Neuronal stem cell (in vitro differentiated cells): ENCODE results near the gene TCF4.

Source experiments
- DNase-seq: peaks from one replicate; pipeline ENCODE4 v3.0.0-alpha.2; 2013; ENCODE audit warnings: low spot score
- H2AFZ ChIP-seq: one replicate; pipeline ENCODE4 v1.6.1; 2013; ENCODE audit warnings: mild to moderate bottlenecking, low read length, inconsistent platforms
- H2AK5ac ChIP-seq: 2 replicates; pipeline ENCODE4 v1.6.1; 2013; ENCODE audit warnings: low read depth, mild to moderate bottlenecking, inconsistent platforms, low read length, moderate library complexity, mixed read lengths
- H2BK120ac ChIP-seq: 2 replicates; pipeline ENCODE4 v1.6.1; 2013; ENCODE audit warnings: low read depth, mild to moderate bottlenecking, inconsistent platforms, low read length, moderate library complexity, mixed read lengths
- H2BK12ac ChIP-seq: one replicate; pipeline ENCODE4 v1.6.1; 2013; ENCODE audit warnings: low read length, inconsistent platforms
- H2BK15ac ChIP-seq: 2 replicates; pipeline ENCODE4 v1.6.1; 2013; ENCODE audit warnings: mild to moderate bottlenecking, low read length, inconsistent platforms, mixed read lengths
- H2BK5ac ChIP-seq: one replicate; pipeline ENCODE4 v1.6.1; 2013; ENCODE audit warnings: inconsistent platforms, mild to moderate bottlenecking, low read length, moderate library complexity
- H3K14ac ChIP-seq: one replicate; pipeline ENCODE4 v1.6.1; 2013; ENCODE audit warnings: low read length, inconsistent platforms
- H3K18ac ChIP-seq: 2 replicates; pipeline ENCODE4 v1.6.1; 2013; ENCODE audit warnings: low read length, inconsistent platforms
- H3K23ac ChIP-seq: 2 replicates; pipeline ENCODE4 v1.6.1; 2013; ENCODE audit warnings: low read depth, mild to moderate bottlenecking, mixed read lengths, low read length, inconsistent platforms; ENCODE audit not compliant: poor library complexity
- H3K27ac ChIP-seq: replicated peaks from 3 replicates; pipeline ENCODE4 v1.5.1; 2013; ENCODE audit warnings: low read length, inconsistent platforms
- H3K27me3 ChIP-seq, 3 experiments: 2 replicates each; pipeline ENCODE4 v1.6.1; 2013; ENCODE audit warnings: low read length in 3 of 3, mild to moderate bottlenecking in 2 of 3, inconsistent platforms in 1 of 3, low read depth in 1 of 3, mixed read lengths in 1 of 3, moderate library complexity in 1 of 3; ENCODE audit not compliant: control insufficient read depth in 3 of 3, insufficient read depth in 3 of 3
- H3K36me3 ChIP-seq, 2 donors: replicated peaks in 1 of 2; 2 replicates each; pipeline ENCODE4 v1.6.1; 2013; ENCODE audit warnings: low read length in 2 of 2; ENCODE audit not compliant: control insufficient read depth in 2 of 2, insufficient read depth in 2 of 2
- H3K4ac ChIP-seq: 2 replicates; pipeline ENCODE4 v1.6.1; 2013; ENCODE audit warnings: inconsistent platforms, mild to moderate bottlenecking, low read length, moderate library complexity
- H3K4me1 ChIP-seq, 2 donors: 1 replicate in 1 of 2; 2 replicates in 1 of 2; pipeline ENCODE4 v1.6.1; 2013; ENCODE audit warnings: low read length in 2 of 2, low read depth in 1 of 2; ENCODE audit not compliant: control insufficient read depth in 2 of 2, insufficient read depth in 1 of 2
- H3K4me2 ChIP-seq: one replicate; pipeline ENCODE4 v1.6.1; 2013; ENCODE audit warnings: mild to moderate bottlenecking, low read length, inconsistent platforms; ENCODE audit not compliant: insufficient read depth, poor library complexity, severe bottlenecking
- H3K4me3 ChIP-seq, 2 donors: 2 replicates each; pipeline ENCODE4 v1.5.1; 2013; ENCODE audit warnings: low read length in 2 of 2, mild to moderate bottlenecking in 2 of 2, inconsistent platforms in 1 of 2, moderate library complexity in 1 of 2
- H3K79me1 ChIP-seq: one replicate; pipeline ENCODE4 v1.6.1; 2013; ENCODE audit warnings: low read depth, mild to moderate bottlenecking, inconsistent platforms, low read length, moderate library complexity
- H3K9ac ChIP-seq: one replicate; pipeline ENCODE4 v1.6.1; 2013; ENCODE audit warnings: mild to moderate bottlenecking, low read depth, low read length, inconsistent platforms; ENCODE audit not compliant: poor library complexity
- H3K9me3 ChIP-seq, 2 donors: replicated peaks in 1 of 2; 2 replicates each; pipeline versions ENCODE3 to v1.6.1; 2013; ENCODE audit warnings: low read length in 2 of 2, mild to moderate bottlenecking in 2 of 2, inconsistent platforms in 1 of 2, low read depth in 1 of 2, mixed read lengths in 1 of 2, moderate library complexity in 1 of 2; ENCODE audit not compliant: control insufficient read depth in 2 of 2, insufficient read depth in 1 of 2
- H4K8ac ChIP-seq: one replicate; pipeline ENCODE4 v1.6.1; 2013; ENCODE audit warnings: low read depth, mild to moderate bottlenecking, inconsistent platforms, low read length, moderate library complexity
- H4K91ac ChIP-seq: one replicate; pipeline ENCODE4 v1.6.1; 2013; ENCODE audit warnings: low read length, low read depth, mild to moderate bottlenecking, inconsistent platforms; ENCODE audit not compliant: poor library complexity
- WGBS, 2 donors: extraction: QIAGEN DNeasy Blood & Tissue Kit; methylation state at CpG; one replicate each; pipeline ENCODE4 v1.1.7; 2013; ENCODE audit warnings: missing lambda C conversion rate in 2 of 2, mixed read lengths in 1 of 2; ENCODE audit not compliant: insufficient read length in 2 of 2, insufficient replicate concordance in 1 of 2; ENCODE audit errors: extremely low coverage in 2 of 2; 5-methylcytosine and 5-hydroxymethylcytosine counted together

The TCF4 gene

GRCh38 chr18:55324166-55324565, 263.8 kb downstream of the TCF4 start:
- no peak overlapping the region for H2AFZ ChIP-seq
- no peak overlapping the region for H2AK5ac ChIP-seq
- H3K18ac ChIP-seq: no peak overlapping the region
- no peak overlapping the region for H3K27ac ChIP-seq
- H2BK15ac ChIP-seq: no peak overlapping the region
- H4K91ac ChIP-seq: no peak overlapping the region
- H3K36me3 ChIP-seq: no peaks in the 10 kb centered on the region
- no CpG with 5 or more reads among the region's 5 CpGs for WGBS, 2 donors
- no peak for DNase-seq
- no peak overlapping the region for H3K23ac ChIP-seq
- H3K4me1 ChIP-seq: peaks cover 9 to 16% of the 10 kb centered on the region in 2 donors
- H3K14ac ChIP-seq: no peak overlapping the region
- H3K4me2 ChIP-seq: no peak overlapping the region
- no peak overlapping the region for H3K4ac ChIP-seq
- H4K8ac ChIP-seq: no peak overlapping the region
- H3K4me3 ChIP-seq: no peak overlapping the region
- H3K79me1 ChIP-seq: no peaks in the 10 kb centered on the region
- H3K27me3 ChIP-seq: no peaks in the 10 kb centered on the region
- no peak overlapping the region for H2BK5ac ChIP-seq
- no peak overlapping the region for H2BK120ac ChIP-seq
- no peak overlapping the region for H2BK12ac ChIP-seq
- no peaks in the 10 kb centered on the region for H3K9me3 ChIP-seq
- H3K9ac ChIP-seq: no peak overlapping the region

- Histone ChIP-seq H3K27me3 (no peaks in the 10 kb centered on the region), H3K79me1 (no peaks in the 10 kb centered on the region), H3K9ac (no peak overlapping the region), H3K36me3 (no peaks in the 10 kb centered on the region), H3K9me3 (no peaks in the 10 kb centered on the region), H2BK15ac (no peak overlapping the region), H2AFZ (no peak overlapping the region), H4K8ac (no peak overlapping the region), H2BK120ac (no peak overlapping the region), H3K4me3 (peak overlapping the region in 1 of 2 donors; percentile 46), H2AK5ac (no peak overlapping the region), H2BK12ac (no peak overlapping the region), H3K18ac (no peak overlapping the region), H3K23ac (no peak overlapping the region), H3K4ac (no peak overlapping the region), H3K14ac (no peak overlapping the region), H2BK5ac (no peak overlapping the region), H3K27ac (no peak overlapping the region), H4K91ac (no peak overlapping the region), H3K4me1 (peaks cover 11 to 22% of the 10 kb centered on the region in 2 donors), H3K4me2 (no peak overlapping the region)
- WGBS, 2 donors: no CpG with 5 or more reads among the region's 10 CpGs
- no peak for DNase-seq
Measured at GRCh38 chr18:55323051-55323994, 264.7 kb downstream of the TCF4 start.

- H3K79me1 ChIP-seq: no peaks in the 10 kb centered on the region
- peaks cover 11 to 22% of the 10 kb centered on the region in 2 donors for H3K4me1 ChIP-seq
- H3K23ac ChIP-seq: no peak overlapping the region
- H3K27ac ChIP-seq: no peak overlapping the region
- no CpG with 5 or more reads among the region's 30 CpGs for whole genome bisulfite sequencing, 2 donors
- H2AK5ac ChIP-seq: no peak overlapping the region
- no peak overlapping the region for H2BK5ac ChIP-seq
- no peaks in the 10 kb centered on the region for H3K9me3 ChIP-seq
- peak; percentile 72 for DNase-seq
- H2BK12ac ChIP-seq: no peak overlapping the region
- H3K36me3 ChIP-seq: no peaks in the 10 kb centered on the region
- H3K27me3 ChIP-seq: no peaks in the 10 kb centered on the region
- H2BK120ac ChIP-seq: no peak overlapping the region
- peak overlapping the region; percentile 35 for H2AFZ ChIP-seq
- peak overlapping the region; percentile 87 for H3K4me2 ChIP-seq
- H3K9ac ChIP-seq: no peak overlapping the region
- no peak overlapping the region for H3K18ac ChIP-seq
- H2BK15ac ChIP-seq: no peak overlapping the region
- peak overlapping the region; percentile 46 to 74 for H3K4me3 ChIP-seq
- no peak overlapping the region for H4K8ac ChIP-seq
- no peak overlapping the region for H4K91ac ChIP-seq
- no peak overlapping the region for H3K14ac ChIP-seq
- no peak overlapping the region for H3K4ac ChIP-seq
Measured at GRCh38 chr18:55322178-55322735, 265.7 kb downstream of the TCF4 start.
